Endodermal cell (in vitro differentiated cells): ENCODE results near the gene NISCH. TPM values are rescaled to one million over a fixed set of nuclear protein-coding genes. Genes with fewer than 3 reads are reported as not detected.

ENCODE experiments used
- DNase-seq: peaks from one replicate; pipeline ENCODE4 v3.0.0-alpha.2; 2017
- H3K27ac ChIP-seq: 2 replicates; pipeline ENCODE4 v1.5.1; 2013; ENCODE audit warnings: mild to moderate bottlenecking, low read depth, low read length, moderate library complexity
- H3K27me3 ChIP-seq: 2 replicates; pipeline ENCODE4 v1.6.1; 2013; ENCODE audit warnings: mild to moderate bottlenecking, low read length, moderate library complexity; ENCODE audit not compliant: insufficient read depth, control insufficient read depth, poor library complexity, severe bottlenecking
- H3K36me3 ChIP-seq: 2 replicates; pipeline ENCODE4 v1.7.0; 2013; ENCODE audit warnings: mild to moderate bottlenecking, low read length, moderate library complexity; ENCODE audit not compliant: control insufficient read depth, insufficient read depth
- H3K4me1 ChIP-seq: one replicate; pipeline ENCODE4 v1.7.0; 2013; ENCODE audit warnings: low read length; ENCODE audit not compliant: control insufficient read depth, insufficient read depth
- H3K4me3 ChIP-seq: 2 replicates; pipeline ENCODE4 v1.5.1; 2013; ENCODE audit warnings: mild to moderate bottlenecking, low read length, moderate library complexity
- H3K9ac ChIP-seq: 2 replicates; pipeline ENCODE4 v1.6.1; 2013; ENCODE audit warnings: mild to moderate bottlenecking, low read length, moderate library complexity; ENCODE audit not compliant: poor library complexity, severe bottlenecking; ENCODE audit errors: extremely low read depth
- H3K9me3 ChIP-seq: 2 replicates; pipeline ENCODE4 v1.6.1; 2013; ENCODE audit warnings: mild to moderate bottlenecking, low read length, moderate library complexity; ENCODE audit not compliant: control insufficient read depth
- H3K27ac Mint-ChIP-seq: 2 replicates; pipeline ENCODE4 v1.8.0; 2020; ENCODE audit warnings: mixed read lengths
- H3K27me3 Mint-ChIP-seq: 2 replicates; pipeline ENCODE4 v1.8.0; 2021; ENCODE audit warnings: mild to moderate bottlenecking, mixed read lengths; ENCODE audit not compliant: insufficient read depth
- H3K36me3 Mint-ChIP-seq: 2 replicates; pipeline ENCODE4 v1.8.0; 2020; ENCODE audit warnings: low read depth, mixed read lengths
- H3K4me1 Mint-ChIP-seq: 2 replicates; pipeline ENCODE4 v1.8.0; 2020; ENCODE audit warnings: mixed read lengths
- H3K4me3 Mint-ChIP-seq: 2 replicates; pipeline ENCODE4 v1.8.0; 2020; ENCODE audit warnings: mild to moderate bottlenecking, moderate library complexity, mixed read lengths
- H3K9me3 Mint-ChIP-seq: 2 replicates; pipeline ENCODE4 v1.8.0; 2020; ENCODE audit warnings: mild to moderate bottlenecking, mixed read lengths
- CTCF ChIP-seq: fragments of 200-600 bp; sonication (generic); conservative IDR thresholded peaks from 2 replicates; pipeline ENCODE4 v1.5.0; 2021; ENCODE audit warnings: antibody characterized with exemption, mild to moderate bottlenecking
- WGBS, 2 experiments: methylation state at CpG; one replicate each; pipeline versions ENCODE4 v1.1.5 to v1.1.7; 2013; ENCODE audit warnings: missing lambda C conversion rate in 2 of 2, mixed read lengths in 1 of 2; ENCODE audit not compliant: insufficient coverage in 1 of 2, insufficient read length in 1 of 2; 5-methylcytosine and 5-hydroxymethylcytosine counted together
- total RNA-seq, 2 donors: library from RNA; stranded (reverse); fragmentation: NEBNext Ultra II Directional in 1 of 2; extraction: Animal tissue kit (Norgen Biotek cat#: 25700) in 1 of 2; gene quantifications; 2 replicates in 1 of 2; 3 replicates in 1 of 2; pipeline ENCODE4 v1.2.1, GENCODE V29; 2021

Gene NISCH
- total RNA-seq, 2 donors from 2014 or later, result 151 to 156 TPM

- 86 to 92% methylated on average over 4 to 9 of the region's 9 CpGs for WGBS, 2 experiments
- H3K9me3 Mint-ChIP-seq, result no peaks in the 10 kb centered on the region
- peaks cover 29% of the 10 kb centered on the region for H3K4me1 Mint-ChIP-seq
Measured at GRCh38 chr3:52430416-52430810, 25.0 kb upstream of the NISCH start.

GRCh38 chr3:52431459-52432223 is 23.8 kb upstream of the NISCH start:
- Mint-ChIP-seq H3K36me3 (no peaks in the 10 kb centered on the region), H3K4me3 (no peak overlapping the region), H3K4me1 (peaks cover 29% of the 10 kb centered on the region), H3K9me3 (no peaks in the 10 kb centered on the region), H3K27me3 (no peaks in the 10 kb centered on the region), H3K27ac (no peak overlapping the region)
- no peaks in the 10 kb centered on the region for H3K9me3 ChIP-seq
- WGBS, 2 experiments, result 92% methylated on average over 8 to 10 of the region's 10 CpGs
- no peak overlapping the region for H3K27ac ChIP-seq
- TF ChIP-seq CTCF, result no peak
- H3K4me3 ChIP-seq, result no peak overlapping the region
- no peak overlapping the region for H3K9ac ChIP-seq
- peak; percentile 30 for DNase-seq
- H3K27me3 ChIP-seq, result no peaks in the 10 kb centered on the region
- peaks cover 12% of the 10 kb centered on the region for H3K4me1 ChIP-seq
- H3K36me3 ChIP-seq, result no peaks in the 10 kb centered on the region

More at GRCh38 chr3:52430416-52430810, 25.0 kb upstream of the NISCH start:
- Mint-ChIP-seq H3K27ac (no peak overlapping the region), H3K4me3 (no peak overlapping the region), H3K36me3 (no peaks in the 10 kb centered on the region), H3K27me3 (no peaks in the 10 kb centered on the region)
- Histone ChIP-seq H3K4me3 (no peak overlapping the region), H3K36me3 (no peaks in the 10 kb centered on the region), H3K4me1 (peaks cover 12% of the 10 kb centered on the region), H3K9me3 (no peaks in the 10 kb centered on the region), H3K27ac (no peak overlapping the region), H3K27me3 (no peaks in the 10 kb centered on the region), H3K9ac (no peak overlapping the region)
- no peak for DNase-seq
- no peak for TF ChIP-seq CTCF

GRCh38 chr3:52432225-52432624 is 23.2 kb upstream of the NISCH start:
- H3K4me3 ChIP-seq, result no peak overlapping the region
- no peak overlapping the region for H3K9ac ChIP-seq
- Mint-ChIP-seq H3K36me3 (no peaks in the 10 kb centered on the region), H3K9me3 (no peaks in the 10 kb centered on the region), H3K27me3 (no peaks in the 10 kb centered on the region), H3K4me1 (peaks cover 29% of the 10 kb centered on the region), H3K27ac (no peak overlapping the region), H3K4me3 (no peak overlapping the region)
- H3K27me3 ChIP-seq, result no peaks in the 10 kb centered on the region
- peaks cover 12% of the 10 kb centered on the region for H3K4me1 ChIP-seq
- DNase-seq, result peak; percentile 36
- no peak for TF ChIP-seq CTCF
- WGBS, 2 experiments, result 89 to 94% methylated on average over 2 to 6 of the region's 6 CpGs
- no peak overlapping the region for H3K27ac ChIP-seq
- no peaks in the 10 kb centered on the region for H3K36me3 ChIP-seq
- H3K9me3 ChIP-seq, result no peaks in the 10 kb centered on the region
